ENCODE measurements around the gene USP11. TPM values are rescaled to one million over a fixed set of nuclear protein-coding genes. Genes with fewer than 3 reads are reported as not detected.

USP11 gene
- total RNA-seq, 2 experiments from 2014 or later, result 57.1 to 62.0 TPM

- DNase-seq, result no peak
- no peak overlapping the region for H3K4me3 Mint-ChIP-seq
- no peak for ATAC-seq
- H3K9me3 Mint-ChIP-seq, result no peaks in the 10 kb centered on the region
- POLR2A ChIA-PET, result no interaction called here
- no peaks in the 10 kb centered on the region for H3K36me3 Mint-ChIP-seq (ENCODE audit: low read depth)
- H3K27me3 Mint-ChIP-seq, result no peaks in the 10 kb centered on the region
- TF ChIP-seq, protein P1, sequence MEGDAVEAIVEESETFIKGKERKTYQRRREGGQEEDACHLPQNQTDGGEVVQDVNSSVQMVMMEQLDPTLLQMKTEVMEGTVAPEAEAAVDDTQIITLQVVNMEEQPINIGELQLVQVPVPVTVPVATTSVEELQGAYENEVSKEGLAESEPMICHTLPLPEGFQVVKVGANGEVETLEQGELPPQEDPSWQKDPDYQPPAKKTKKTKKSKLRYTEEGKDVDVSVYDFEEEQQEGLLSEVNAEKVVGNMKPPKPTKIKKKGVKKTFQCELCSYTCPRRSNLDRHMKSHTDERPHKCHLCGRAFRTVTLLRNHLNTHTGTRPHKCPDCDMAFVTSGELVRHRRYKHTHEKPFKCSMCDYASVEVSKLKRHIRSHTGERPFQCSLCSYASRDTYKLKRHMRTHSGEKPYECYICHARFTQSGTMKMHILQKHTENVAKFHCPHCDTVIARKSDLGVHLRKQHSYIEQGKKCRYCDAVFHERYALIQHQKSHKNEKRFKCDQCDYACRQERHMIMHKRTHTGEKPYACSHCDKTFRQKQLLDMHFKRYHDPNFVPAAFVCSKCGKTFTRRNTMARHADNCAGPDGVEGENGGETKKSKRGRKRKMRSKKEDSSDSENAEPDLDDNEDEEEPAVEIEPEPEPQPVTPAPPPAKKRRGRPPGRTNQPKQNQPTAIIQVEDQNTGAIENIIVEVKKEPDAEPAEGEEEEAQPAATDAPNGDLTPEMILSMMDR (IDR thresholded peaks at IDR 0.05), result no peak
- H3K4me1 Mint-ChIP-seq (ENCODE audit: low read depth), result peaks cover 3% of the 10 kb centered on the region
- CTCF ChIA-PET, result no interaction called here
- intact Hi-C loops (cut with micrococcal nuclease), result no loop called here
- no peak overlapping the region for H3K27ac Mint-ChIP-seq
These were observed 65.1 kb downstream of the USP11 start for GRCh38 chrX:47297874-47298273.

Other genes with a start within 250 kb of the USP11 start
- gene RGN, start 154.6 kb upstream of the USP11 start, total RNA-seq, result not detected
- gene NDUFB11, start 88.3 kb upstream of the USP11 start, total RNA-seq, result 10 to 100 TPM; 82.9 to 89.8 TPM
- 10 to 100 TPM; 66.4 to 66.7 TPM for gene RBM10, start 87.8 kb upstream of the USP11 start, total RNA-seq
- gene UBA1, start 39.2 kb upstream of the USP11 start, total RNA-seq, result 100 to 1,000 TPM; 243 to 246 TPM
- 10 to 100 TPM; 56.1 to 61.3 TPM for gene CDK16, start 14.3 kb upstream of the USP11 start, total RNA-seq
- 1 to 10 TPM in 1 of 2 experiments, under 1 TPM in 1; 0.52 to 1.0 TPM for gene ZNF157, start 137.6 kb downstream of the USP11 start, total RNA-seq